SIG-M5 (cell line): ENCODE data around the gene PORCN.

Experiments used
- DNase-seq: peaks from one replicate; lab custom pipeline; 2025; lab: John Stamatoyannopoulos, UW

PORCN gene

DNA sequence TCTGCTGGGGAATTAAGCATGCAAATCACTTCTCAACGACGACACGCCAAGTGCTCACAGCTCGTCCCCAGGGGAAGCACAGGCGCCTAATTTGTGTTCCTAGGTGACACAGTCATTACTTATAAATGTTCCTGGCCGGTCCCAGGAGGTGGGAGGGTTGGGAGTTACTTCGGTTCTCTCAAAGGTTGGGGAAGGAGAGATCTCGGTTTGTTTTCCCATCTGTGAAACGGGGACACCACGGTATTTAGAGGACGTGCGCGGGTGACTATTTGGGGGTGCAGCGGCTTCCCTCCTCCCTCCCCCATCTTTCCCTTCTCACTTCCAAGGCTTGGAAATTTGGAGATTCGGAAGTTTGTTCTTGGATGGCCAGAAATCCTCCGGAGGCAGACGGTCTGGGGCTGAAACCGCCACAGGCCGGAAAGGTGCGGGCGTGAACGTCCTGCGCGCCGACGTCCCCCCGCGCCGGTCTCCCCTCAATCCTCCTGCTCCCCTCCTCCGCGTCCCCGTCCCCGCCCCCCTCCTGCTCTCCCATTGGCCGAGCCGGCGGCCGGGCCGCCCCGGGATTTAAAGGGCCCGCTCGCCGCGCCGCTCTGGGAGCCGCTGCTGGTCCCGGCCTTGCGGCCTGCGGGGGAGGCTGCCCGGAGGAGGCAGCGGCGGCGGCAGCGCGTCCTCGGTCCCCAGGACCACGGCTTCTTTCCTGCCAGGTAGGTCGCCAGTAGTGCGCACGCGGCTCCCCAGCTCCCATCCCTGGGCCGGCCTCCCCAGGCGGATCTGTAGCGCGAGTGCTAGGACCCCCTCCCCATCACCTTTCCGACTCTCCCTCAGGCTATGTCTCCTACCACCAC is at the start of gene PORCN:
Gene PORCN, plus strand, starts transcription at position 593 of the 845 bp plus-strand sequence. CDS start 829 bp downstream, outside the sequence.
- no peak for DNase-seq

DNA sequence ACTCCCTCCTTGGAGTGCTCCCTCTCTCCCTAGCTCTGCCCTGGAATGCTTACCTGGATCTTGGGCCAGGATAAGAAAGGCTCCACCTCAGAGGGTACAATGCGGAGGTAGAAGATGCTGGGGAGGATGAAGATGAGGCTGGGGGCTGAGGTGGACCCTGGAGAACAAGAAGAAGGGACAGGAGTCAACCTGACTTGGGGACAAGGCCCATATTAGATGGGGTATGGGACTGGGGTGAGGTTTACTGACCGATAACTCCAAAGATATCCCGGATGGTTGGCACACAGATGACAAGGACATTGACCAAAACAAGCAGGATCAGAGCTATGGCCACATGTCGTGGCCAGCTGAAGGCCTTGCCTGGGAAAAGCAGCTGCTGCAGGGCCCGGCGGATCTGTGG is 49.3 kb upstream of the PORCN start:
- DNase-seq: no peak

DNA sequence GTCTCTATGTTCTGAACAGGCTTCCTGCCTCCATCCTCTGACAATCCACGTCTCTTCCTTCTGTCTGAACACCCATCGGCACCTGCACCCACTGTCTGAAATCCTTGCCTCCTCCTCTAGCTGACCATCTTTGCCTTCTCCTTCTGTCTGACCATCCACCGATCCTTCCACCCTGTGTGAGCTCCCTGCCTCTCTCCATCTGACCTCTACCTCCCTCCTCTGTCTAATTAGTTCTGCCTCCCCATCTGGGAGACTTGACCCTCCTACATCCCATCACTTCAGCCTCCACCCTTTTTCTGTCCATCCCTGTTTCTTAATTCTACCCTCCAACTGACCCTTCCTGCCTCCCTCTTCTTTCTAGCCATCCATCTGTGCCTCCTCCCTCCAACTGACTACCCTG is 48.8 kb upstream of the PORCN start:
- DNase-seq: no peak

DNA sequence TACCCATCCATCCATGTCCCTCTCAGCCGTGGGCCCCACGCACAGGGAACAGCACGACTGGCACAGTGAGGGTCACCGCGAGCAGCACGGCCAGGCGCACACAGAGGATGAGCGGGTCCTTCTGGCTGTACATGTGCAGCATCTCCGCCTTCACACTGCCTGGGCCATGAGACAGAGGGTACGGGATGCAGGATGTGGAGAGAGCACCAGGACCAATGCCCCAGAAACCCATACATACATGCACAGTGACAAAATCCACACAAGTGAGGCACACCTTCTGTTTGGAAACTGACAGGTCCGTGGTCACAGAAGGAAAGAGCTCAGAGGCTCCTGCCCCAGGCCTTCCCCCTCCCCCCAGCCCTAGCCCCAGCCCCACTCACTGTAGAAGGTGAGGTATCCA is 48.2 kb upstream of the PORCN start:
- DNase-seq: no peak

DNA sequence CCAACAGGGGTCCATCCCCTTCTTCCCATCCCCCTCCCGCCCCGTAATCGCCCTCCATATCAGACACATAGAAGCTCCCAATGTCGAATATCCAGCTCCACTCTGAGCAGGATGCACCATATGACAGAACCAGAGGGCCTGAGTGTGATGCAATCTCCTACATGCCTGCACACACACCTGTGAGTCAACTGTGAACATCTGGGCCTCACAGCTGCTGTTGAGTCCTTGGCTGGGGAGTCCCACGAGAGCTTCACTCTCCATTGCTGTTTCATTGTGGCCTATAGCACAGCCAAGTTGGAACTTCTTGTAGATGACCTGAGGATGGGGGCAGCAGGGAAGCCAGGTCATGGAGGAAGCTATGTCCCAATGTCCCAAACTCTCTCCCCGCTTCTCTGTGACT is 47.0 kb upstream of the PORCN start:
- DNase-seq: no peak

DNA sequence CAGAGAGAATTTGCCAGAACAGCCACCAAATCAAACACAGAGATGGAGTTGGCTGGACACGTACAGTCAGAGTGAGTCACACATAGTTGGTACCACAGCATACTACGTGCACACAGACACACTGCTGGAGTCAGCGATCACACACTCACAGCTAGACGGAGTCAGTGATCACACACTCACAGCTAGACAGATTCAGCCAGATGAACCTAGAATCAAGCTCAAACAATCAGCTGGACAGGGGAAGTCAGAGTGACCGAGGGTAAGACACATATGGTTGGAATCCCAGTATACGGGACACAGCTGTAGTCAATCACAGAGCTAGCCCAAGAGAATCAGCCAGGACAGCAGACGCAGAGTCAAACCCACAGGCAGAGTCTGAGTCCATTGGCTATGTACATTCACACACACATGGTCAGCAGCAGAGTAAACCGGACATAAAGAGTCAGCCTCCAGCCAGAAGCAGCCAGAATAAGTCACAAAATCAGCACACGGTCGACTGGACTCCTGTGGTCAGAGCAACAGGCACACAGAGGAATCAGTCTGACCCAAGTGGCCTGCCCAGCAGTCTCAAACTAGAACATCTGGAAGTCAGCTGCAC is 43.4 kb upstream of the PORCN start:
- no peak for DNase-seq

DNA sequence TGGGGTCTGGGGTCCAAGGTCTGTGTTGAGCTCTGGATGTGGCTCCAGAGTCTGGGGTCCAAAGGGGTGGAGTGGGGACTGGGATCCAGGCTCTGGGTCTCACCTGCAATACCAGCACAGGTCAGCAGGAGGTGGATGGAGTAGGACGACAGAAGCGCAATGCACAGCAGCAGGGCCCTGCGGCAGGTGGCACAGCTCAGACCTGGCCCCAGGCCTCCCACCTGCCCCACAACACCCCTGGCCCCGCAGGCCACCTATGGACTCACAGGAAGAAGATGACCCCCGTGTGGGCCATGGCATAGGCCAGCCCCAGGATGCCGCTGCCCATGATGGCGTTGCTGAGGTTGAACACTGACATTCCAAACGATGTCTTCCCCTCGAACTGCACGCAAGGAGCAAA is 42.1 kb upstream of the PORCN start:
- no peak for DNase-seq

DNA sequence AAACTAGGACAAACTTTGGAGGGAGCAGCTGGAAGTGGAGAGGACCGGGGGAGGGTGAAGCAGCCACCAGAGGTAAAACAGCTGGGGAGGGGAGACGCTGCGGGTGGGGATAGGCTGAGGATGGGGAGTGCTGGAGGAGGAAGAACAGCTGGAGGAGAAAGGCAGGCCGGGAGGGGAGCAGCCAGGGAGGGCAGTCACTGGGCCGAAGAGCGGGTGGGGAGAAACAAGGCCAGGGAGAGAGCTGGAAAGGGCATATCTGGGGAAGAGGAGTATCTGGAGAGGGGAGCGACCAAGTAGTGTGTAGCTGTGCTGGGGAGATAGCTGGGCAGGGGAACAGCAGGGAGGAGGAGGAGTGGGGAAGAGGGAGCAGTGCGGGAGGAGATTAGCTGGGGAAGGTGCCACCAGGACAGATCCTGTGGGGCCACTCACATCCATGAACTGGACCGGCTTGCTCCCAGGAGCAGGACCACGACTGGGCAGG is 41.5 kb upstream of the PORCN start:
- DNase-seq: no peak

DNA sequence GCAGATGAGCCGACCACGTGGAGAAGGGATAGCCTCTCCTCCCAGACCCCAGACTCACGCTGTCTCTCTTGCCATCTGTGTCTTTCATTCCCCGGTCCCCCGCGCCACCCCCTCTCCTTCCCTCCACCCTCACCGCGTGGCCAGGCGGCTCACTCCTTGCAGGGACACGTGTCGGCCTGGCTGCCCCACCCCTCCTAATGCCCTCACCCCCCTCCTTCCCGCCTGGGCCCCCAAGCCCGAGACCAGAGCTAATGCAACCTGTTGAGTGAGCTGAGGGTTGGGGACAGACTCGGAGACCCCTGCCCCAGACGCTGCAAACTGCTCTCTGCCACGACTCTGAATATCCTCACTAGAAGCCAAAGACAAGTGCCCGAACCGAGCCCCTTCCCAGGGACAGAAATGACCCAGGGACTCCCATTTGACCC is 40.5 kb upstream of the PORCN start:
- no peak for DNase-seq

DNA sequence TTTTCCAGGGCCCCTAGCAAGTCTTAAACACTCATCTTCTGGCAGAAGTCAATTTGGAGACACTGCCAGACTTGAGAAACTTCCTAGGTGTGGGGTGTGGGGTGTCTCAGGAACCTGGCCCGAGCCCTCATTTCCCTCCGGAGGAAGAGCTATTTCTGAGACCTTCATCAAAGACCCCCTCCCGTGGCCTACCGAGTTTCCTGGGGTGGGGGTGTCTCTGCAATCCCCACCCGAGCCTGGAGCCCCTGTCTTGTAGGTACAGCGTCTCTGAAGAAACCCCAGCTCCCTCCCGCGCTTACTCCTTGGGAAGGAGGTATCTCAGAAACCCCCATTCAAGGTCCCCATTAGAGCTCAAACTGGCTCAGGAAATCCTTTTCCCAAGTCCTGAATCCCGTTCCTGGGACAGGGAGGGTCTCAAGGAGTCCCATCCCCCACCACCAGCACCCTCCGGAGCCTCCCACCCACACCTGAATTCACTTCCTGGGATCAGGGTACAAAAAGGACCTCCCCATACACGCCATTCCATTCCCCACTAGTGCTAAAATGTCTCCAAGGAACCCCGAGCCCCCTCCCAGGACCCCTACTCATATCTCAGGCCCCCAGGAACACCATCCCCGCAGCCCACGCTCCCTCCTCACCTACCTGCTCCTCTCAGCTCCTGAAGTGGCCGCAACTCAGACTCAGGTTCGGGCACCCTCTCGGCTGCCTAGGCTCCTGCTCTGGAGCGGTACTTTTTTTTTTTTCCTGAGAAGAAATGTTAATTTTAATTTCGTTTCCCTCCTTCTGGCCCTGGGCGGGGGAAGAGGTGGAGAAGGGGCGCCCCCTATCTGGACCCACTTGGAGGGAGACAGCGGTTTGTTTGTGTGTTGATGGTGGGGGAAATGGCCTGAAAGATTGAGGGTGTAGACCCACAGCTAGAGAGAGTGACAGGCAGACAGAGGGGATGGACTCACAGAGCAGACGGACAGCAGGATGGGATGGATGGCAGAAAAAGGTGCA is 39.8 kb upstream of the PORCN start:
- DNase-seq: no peak

DNA sequence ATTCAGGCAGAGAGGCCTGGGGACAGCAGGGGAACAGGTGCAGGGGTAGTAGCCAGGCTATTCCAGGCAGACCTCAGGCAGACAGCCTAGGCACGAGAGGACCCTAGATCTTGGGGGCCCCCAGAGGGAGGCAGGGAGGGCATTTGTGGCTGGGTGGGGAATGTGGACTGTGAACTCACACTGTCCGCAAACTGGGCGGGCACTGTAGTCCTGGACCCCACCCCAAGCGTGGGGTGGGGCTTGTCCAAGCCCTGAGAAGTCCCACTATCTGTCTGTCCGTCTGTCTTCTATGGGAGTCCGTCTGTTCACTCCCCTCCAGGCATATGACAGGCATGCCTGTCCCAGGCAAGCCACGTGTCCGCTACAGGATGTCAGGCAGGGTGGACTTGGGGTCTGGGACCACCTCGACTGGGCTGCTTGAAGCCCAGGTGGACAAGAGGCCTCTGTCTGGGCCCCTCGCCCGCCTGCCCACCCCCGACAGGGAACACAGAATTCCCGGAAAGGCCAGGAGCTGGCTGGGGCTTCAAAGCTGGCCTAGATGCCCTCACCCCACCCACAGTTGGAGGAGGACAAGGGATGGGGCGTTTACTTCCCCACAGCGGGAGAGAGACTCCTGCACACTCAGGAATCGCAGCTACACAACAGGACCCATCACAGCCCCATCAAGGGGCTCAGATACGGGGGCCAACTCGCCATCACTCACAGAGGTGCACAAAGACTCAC is 38.5 kb upstream of the PORCN start, which contains the start of gene SLC38A5:
Gene SLC38A5, minus strand, starts transcription at position 151 of the 723 bp plus-strand sequence. CDS start 2,336 bp downstream, outside the sequence.
- DNase-seq: no peak

DNA sequence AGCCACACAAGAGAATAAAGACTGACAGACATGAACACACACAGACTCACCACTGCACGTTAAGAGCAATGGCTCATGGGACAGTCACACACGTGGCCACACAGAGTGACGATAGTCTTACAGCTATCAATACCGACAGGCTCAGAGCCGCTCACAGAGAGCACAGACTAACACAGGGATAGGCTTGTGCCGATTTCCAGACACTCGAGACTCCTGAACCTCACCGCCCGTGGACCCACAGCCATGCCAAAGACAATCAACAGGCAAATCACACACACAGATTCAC is 38.0 kb upstream of the PORCN start:
- DNase-seq: no peak

DNA sequence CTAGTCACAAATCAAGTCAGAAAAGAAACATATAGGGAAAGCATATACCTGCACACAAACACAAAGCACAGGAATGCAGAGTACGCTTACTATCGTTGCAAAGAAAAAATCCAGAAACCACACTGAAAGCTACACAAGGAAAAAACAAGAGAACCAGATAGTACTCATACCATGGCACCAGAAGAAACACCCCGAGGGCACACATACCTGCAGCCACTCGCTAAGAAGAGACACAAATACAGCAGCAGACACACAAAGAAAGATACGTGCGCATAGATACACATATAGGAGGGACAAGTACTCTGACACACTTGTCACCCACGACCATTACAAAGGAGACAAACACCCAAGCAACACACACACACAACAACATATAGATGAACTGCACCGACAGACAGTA is 37.3 kb upstream of the PORCN start:
- DNase-seq: no peak

DNA sequence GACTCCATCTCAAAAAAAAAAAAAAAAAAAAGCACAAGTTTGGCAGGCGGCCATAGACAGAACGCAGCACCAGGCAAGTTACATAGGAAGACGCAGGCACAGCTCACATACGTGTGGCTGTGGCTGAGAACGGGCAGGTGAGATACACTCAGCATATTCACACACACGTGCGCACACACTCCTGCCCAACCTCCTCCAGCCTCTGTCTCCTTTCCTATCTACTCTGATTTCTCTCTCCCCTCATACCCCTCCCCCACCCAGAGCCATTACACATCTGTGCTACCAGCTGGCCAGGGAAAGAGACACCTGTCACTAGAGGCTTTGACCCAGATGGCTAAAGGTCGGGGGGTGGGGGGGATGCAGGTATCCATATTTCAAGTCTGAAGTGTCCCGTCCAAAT is 36.6 kb upstream of the PORCN start:
- DNase-seq: no peak

DNA sequence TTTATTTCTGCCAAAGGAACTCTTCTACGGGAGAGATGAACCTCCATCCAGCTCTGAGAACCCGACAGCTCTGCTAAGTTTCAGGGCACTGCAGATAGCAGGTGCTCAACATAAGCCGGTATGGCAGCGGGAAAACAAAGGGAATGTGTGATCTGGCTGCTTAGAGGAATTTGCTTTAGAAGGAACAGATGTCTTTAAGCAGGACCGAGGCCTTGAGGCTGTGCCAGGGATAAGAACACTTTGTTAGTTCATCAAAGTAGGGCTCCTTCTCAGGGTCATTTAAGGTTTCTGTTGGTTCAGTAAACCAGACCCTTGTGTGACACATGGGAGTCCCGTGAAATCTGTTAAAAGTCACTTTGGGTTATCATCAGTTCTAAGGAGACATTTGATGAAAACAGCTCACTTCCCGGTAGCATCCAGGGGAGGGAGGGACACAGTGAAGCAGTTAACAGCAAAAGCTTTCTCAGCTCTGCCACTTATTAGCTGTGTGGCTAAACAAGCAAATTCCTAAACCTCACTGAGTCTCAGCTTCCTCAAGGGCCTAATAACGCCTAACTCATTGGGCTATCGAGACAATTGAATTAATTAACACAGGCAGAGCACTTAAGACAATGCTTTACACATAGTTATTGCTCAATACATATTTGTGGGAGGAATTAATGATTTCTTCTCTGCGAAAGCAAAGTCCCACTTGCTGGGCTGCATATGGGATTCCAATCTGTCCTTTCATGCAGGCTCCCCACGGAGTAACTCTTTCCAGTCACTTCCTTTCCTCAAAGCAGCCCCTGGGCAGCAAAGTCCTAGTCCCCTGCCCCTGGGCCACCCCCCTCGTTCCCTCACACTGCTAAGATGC is 35.7 kb upstream of the PORCN start:
- no peak for DNase-seq

DNA sequence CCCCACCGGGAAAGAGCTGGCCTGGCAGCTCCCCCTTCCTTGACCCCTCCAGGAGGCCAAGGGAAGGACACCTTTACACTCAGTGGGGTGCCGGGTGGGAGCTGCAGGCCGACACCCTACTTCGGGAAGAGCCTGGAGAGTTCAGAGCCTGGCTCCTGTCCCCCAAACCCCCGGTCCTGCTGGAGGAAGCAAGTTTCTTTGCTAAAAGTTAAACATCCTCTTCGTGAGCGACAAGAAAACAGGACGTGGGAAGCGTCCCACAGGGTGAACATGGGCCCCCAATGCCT is 35.1 kb upstream of the PORCN start:
- DNase-seq: no peak

DNA sequence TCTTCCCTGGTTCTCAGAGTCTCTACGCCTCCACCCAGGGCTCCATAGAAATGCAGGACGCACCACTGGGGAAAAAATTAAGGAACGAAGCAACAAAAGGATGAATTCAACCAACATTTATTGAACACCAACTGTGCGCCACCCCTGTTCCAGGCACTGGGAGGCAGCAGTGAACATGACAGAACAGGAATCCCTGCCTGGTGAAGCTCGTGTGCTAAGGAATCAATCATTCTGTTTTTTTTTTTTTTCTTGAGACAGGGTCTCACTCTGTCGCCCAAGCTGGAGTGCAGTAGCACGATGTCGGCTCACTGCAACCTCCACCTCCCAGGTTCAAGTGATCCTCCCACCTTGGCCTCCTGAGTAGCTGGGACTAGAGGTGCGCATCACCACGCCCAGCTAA is 34.7 kb upstream of the PORCN start:
- no peak for DNase-seq

DNA sequence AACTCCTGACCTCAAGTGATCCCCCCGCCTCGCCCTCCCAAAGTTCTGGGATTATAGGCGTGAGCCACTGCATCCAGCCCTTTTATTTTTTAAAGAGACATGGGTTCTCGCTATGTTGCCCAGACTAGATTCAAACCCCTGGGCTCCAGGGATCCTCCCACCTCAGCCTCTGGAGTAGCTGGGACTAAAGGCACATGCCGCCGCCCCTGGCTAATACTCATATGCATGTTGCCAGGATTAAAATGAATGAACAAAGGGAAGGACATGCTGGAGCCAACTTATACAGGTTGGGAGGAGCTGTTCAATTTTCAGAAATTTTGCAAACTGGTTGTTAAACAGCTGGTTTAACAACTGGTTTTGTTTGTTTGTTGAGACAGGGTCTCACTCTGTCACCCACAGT is 34.2 kb upstream of the PORCN start:
- no peak for DNase-seq

DNA sequence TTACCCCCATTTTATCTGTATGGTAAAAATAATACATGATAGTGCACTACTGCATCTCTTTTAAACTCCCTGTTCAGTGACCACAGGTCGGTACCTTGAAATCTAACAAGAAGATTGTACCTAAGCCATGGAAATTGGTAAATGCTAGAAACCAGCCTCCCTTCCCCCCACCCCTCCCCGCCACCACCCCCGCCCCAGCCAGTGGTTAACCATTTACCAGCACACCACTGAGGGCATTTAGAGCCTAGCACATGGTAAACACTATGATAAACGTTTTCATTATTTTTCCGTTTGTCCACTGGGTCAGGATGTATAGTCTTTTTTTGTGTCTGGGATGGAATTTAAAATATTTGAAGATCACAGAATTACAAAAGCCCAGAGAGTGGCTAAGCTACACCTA is 33.5 kb upstream of the PORCN start:
- no peak for DNase-seq

DNA sequence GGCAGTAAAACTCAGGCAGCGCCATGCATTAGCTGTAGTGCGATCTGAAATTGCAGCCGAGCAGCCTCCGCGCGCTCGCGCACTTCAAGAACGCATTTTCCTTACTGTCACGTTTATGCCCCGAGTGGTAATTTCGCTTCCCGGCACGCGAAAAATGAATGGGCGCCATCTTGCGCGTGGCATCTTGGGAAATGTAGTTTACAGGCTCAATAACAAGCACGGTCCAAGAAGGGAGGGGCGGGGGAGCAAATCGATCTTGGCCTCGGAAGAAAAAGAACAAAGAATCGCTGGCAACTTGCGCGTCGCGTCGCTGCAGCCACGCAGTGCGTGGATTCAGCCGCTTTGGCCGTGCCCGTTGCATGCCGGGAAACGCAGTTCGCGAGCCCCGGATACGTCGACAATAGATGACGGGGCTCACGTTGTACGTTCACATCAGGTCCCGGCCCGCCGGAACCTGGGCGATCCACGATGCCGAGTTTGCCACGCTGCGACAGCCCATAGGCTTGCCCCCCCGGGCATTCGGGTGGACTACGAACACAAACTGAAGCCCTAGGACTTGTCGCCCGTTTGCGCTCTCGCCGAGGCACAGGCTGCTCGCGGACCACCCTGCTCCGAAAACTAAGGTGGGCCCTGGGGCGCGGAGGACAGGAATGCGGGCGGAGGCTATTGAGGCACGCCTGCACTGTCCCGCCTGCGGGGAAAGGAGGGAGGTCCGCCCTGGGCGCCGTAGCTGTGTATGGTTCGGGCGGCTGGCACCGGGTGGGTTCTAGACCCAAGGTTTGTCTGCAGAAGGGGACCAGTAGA is 32.8 kb upstream of the PORCN start, which contains the start of gene FTSJ1:
Gene FTSJ1, plus strand, starts transcription at position 426 of the 804 bp plus-strand sequence. CDS start 1,849 bp downstream, outside the sequence.
- peak; percentile 56 for DNase-seq
